IMR-90 (cell line): Measurements from ENCODE around the gene NCAPH2. TPM values are rescaled to one million over a fixed set of nuclear protein-coding genes. Genes with fewer than 3 reads are reported as not detected.

ENCODE experiments used
- ATAC-seq: fragments of 200-7000 bp; cut with Tn5 transposase; 2 replicates; pipeline ENCODE4 v1.9.1; 2020; ENCODE audit warnings: low read depth, mild to moderate bottlenecking, moderate library complexity
- Bru-seq: library from RNA; stranded (reverse); fragments of 400-500 nt; gene quantifications from one replicate; lab custom pipeline; 2021; lab: Mats Ljungman, UMichigan
- BruChase-seq, 2 experiments: library from RNA; stranded (reverse); fragments of 400-500 nt; gene quantifications; one replicate each; lab custom pipeline; 2021; lab: Mats Ljungman, UMichigan
- BruUV-seq: library from RNA; stranded (reverse); fragments of 400-500 nt; replicated peaks from 2 replicates; lab custom pipeline; 2021; lab: Mats Ljungman, UMichigan
- CTCF ChIA-PET: fragments of 300-600 bp; formaldehyde crosslinking; extraction: SDS; loops from one replicate; lab custom pipeline; 2021; ENCODE audit warnings: antibody characterized with exemption; lab: Yijun Ruan, JAX
- POLR2A ChIA-PET: fragments of 300-600 bp; sonication (Branson Sonifier 250); formaldehyde crosslinking; loops from one replicate; lab custom pipeline; 2022; ENCODE audit warnings: antibody characterized with exemption; ENCODE audit not compliant: unreplicated experiment; lab: Charles Lee
- DNase-seq: peaks from one replicate; pipeline ENCODE4 v3.0.0; 2013
- H2AFZ ChIP-seq: replicated peaks from 2 replicates; pipeline ENCODE3; 2013; ENCODE audit warnings: low read length, mild to moderate bottlenecking; ENCODE audit not compliant: poor library complexity
- H2AK5ac ChIP-seq: 2 replicates; pipeline ENCODE4 v1.6.1; 2013; ENCODE audit warnings: low read depth, low read length, inconsistent platforms
- H2AK9ac ChIP-seq: replicated peaks from 2 replicates; pipeline ENCODE3; 2013; ENCODE audit warnings: mild to moderate bottlenecking, low read depth, low read length, moderate library complexity; ENCODE audit not compliant: poor library complexity
- H2BK120ac ChIP-seq: 2 replicates; pipeline ENCODE4 v1.6.1; 2013; ENCODE audit warnings: low read depth, low read length, inconsistent platforms
- H2BK15ac ChIP-seq: 3 replicates; pipeline ENCODE4 v1.6.1; 2013; ENCODE audit warnings: low read depth, low read length, inconsistent platforms
- H2BK20ac ChIP-seq: 2 replicates; pipeline ENCODE4 v1.6.1; 2013; ENCODE audit warnings: low read depth, mild to moderate bottlenecking, inconsistent platforms, low read length, moderate library complexity
- H2BK5ac ChIP-seq: 2 replicates; pipeline ENCODE4 v1.6.1; 2013; ENCODE audit warnings: mild to moderate bottlenecking, low read depth, low read length, inconsistent platforms; ENCODE audit not compliant: poor library complexity, severe bottlenecking
- H3K14ac ChIP-seq: replicated peaks from 2 replicates; pipeline ENCODE4 v1.6.1; 2013; ENCODE audit warnings: low read depth, low read length, inconsistent platforms
- H3K18ac ChIP-seq: 2 replicates; pipeline ENCODE4 v1.6.1; 2013; ENCODE audit warnings: low read depth, low read length, control low read depth
- H3K23ac ChIP-seq: 2 replicates; pipeline ENCODE4 v1.6.1; 2013; ENCODE audit warnings: low read depth, low read length, inconsistent platforms
- H3K27ac ChIP-seq: 2 replicates; pipeline ENCODE4 v1.5.1; 2013; ENCODE audit warnings: mild to moderate bottlenecking, control low read depth, low read length; ENCODE audit not compliant: insufficient read depth
- H3K27me3 ChIP-seq: 2 replicates; pipeline ENCODE4 v1.6.1; 2013; ENCODE audit warnings: low read length; ENCODE audit not compliant: control insufficient read depth, insufficient read depth
- H3K36me3 ChIP-seq: 2 replicates; pipeline ENCODE4 v1.6.1; 2013; ENCODE audit warnings: low read length, mixed read lengths; ENCODE audit not compliant: control insufficient read depth, insufficient read depth
- H3K4ac ChIP-seq: 2 replicates; pipeline ENCODE4 v1.6.1; 2013; ENCODE audit warnings: low read depth, low read length, inconsistent platforms
- H3K4me1 ChIP-seq: 2 replicates; pipeline ENCODE4 v1.6.1; 2013; ENCODE audit warnings: low read length, mixed read lengths; ENCODE audit not compliant: control insufficient read depth, insufficient read depth
- H3K4me2 ChIP-seq: 2 replicates; pipeline ENCODE4 v1.6.1; 2013; ENCODE audit warnings: low read depth, mild to moderate bottlenecking, control low read depth, low read length, moderate library complexity
- H3K4me3 ChIP-seq: 2 replicates; pipeline ENCODE4 v1.5.1; 2013; ENCODE audit warnings: low read depth, mild to moderate bottlenecking, control low read depth, low read length, moderate library complexity; ENCODE audit not compliant: insufficient read depth
- H3K56ac ChIP-seq: 2 replicates; pipeline ENCODE4 v1.6.1; 2013; ENCODE audit warnings: low read length, inconsistent platforms; ENCODE audit not compliant: insufficient read depth; ENCODE audit errors: extremely low read depth
- H3K79me1 ChIP-seq, 2 experiments: 2 replicates each; pipeline ENCODE4 v1.6.1; 2013; ENCODE audit warnings: low read length in 2 of 2, inconsistent platforms in 1 of 2, low read depth in 1 of 2
- H3K9ac ChIP-seq: 2 replicates; pipeline ENCODE4 v1.6.1; 2013; ENCODE audit warnings: low read depth, low read length, control low read depth
- H3K9me1 ChIP-seq: 2 replicates; pipeline ENCODE4 v1.6.1; 2013; ENCODE audit warnings: low read length, inconsistent platforms; ENCODE audit not compliant: insufficient read depth
- H3K9me3 ChIP-seq: 2 replicates; pipeline ENCODE4 v1.6.1; 2013; ENCODE audit warnings: low read length; ENCODE audit not compliant: control insufficient read depth, insufficient read depth
- H4K20me1 ChIP-seq: 2 replicates; pipeline ENCODE4 v1.6.1; 2013; ENCODE audit warnings: low read length, inconsistent platforms; ENCODE audit not compliant: insufficient read depth
- H4K5ac ChIP-seq: 2 replicates; pipeline ENCODE4 v1.6.1; 2013; ENCODE audit warnings: mild to moderate bottlenecking, low read depth, low read length, control low read depth
- H4K8ac ChIP-seq, 2 experiments: 2 replicates each; pipeline ENCODE4 v1.6.1; 2013; ENCODE audit warnings: low read depth in 2 of 2, low read length in 2 of 2, control low read depth in 1 of 2, inconsistent platforms in 1 of 2
- H4K91ac ChIP-seq: 2 replicates; pipeline ENCODE4 v1.6.1; 2013; ENCODE audit warnings: low read depth, low read length, inconsistent platforms; ENCODE audit not compliant: insufficient read depth
- BHLHE40 ChIP-seq: fragments of 150-350 bp; IDR thresholded peaks from 2 replicates; pipeline ENCODE4 v1.6.1; 2016; ENCODE audit warnings: mild to moderate bottlenecking, low read depth, low read length
- CEBPB ChIP-seq: IDR thresholded peaks from 2 replicates; pipeline ENCODE4 v1.6.1; 2012; ENCODE audit warnings: low read depth, low read length, improper control_type of control experiment
- CHD1 ChIP-seq: IDR thresholded peaks from 2 replicates; pipeline ENCODE4 v1.6.1; 2012; ENCODE audit warnings: low read depth, low read length, improper control_type of control experiment
- MAZ ChIP-seq: IDR thresholded peaks from 2 replicates; pipeline ENCODE4 v1.6.1; 2012; ENCODE audit warnings: low read depth, mild to moderate bottlenecking, low read length, improper control_type of control experiment, moderate library complexity, borderline replicate concordance
- MXI1 ChIP-seq: IDR thresholded peaks from 2 replicates; pipeline ENCODE4 v1.6.1; 2012; ENCODE audit warnings: low read depth, mild to moderate bottlenecking, low read length, moderate library complexity, borderline replicate concordance
- RCOR1 ChIP-seq: IDR thresholded peaks from 2 replicates; pipeline ENCODE4 v1.6.1; 2012; ENCODE audit warnings: mild to moderate bottlenecking, low read length, improper control_type of control experiment; ENCODE audit not compliant: insufficient replicate concordance
- RFX5 ChIP-seq: IDR thresholded peaks from 2 replicates; pipeline ENCODE4 v1.8.0; 2012; ENCODE audit warnings: low read depth, mild to moderate bottlenecking, low read length, moderate library complexity
- SMC3 ChIP-seq: fragments of 150-350 bp; IDR thresholded peaks from 2 replicates; pipeline ENCODE4 v1.6.1; 2016; ENCODE audit warnings: low read depth, mild to moderate bottlenecking, antibody characterized with exemption, low read length, moderate library complexity
- WGBS, 2 experiments: methylation state at CpG; one replicate each; pipeline versions ENCODE4 v1.1.5 to v1.1.7; 2013; ENCODE audit warnings: missing lambda C conversion rate in 2 of 2; ENCODE audit not compliant: insufficient read length in 1 of 2; ENCODE audit errors: extremely low coverage in 2 of 2; 5-methylcytosine and 5-hydroxymethylcytosine counted together
- dilution Hi-C: fragments of 300-500 bp; cut with HindIII; formaldehyde crosslinking; loops from one replicate; pipeline ENCODE4 v1.14.3; 2018; ENCODE audit warnings: low sequenced_read_pairs; ENCODE audit not compliant: unreplicated experiment
- in situ Hi-C: fragments of 300-500 bp; cut with MboI; formaldehyde crosslinking; loops from 3 replicates; pipeline ENCODE4 v1.14.3; 2019; ENCODE audit warnings: low sequenced_read_pairs, inconsistent platforms, mixed read lengths
- intact Hi-C: fragments of 100-400 bp; cut with micrococcal nuclease; formaldehyde crosslinking; loops from 2 replicates; pipeline ENCODE4 v1.10.0; 2022
- long read RNA-seq: library from polyadenylated mRNA; unstranded; transcript quantifications from one replicate; pipeline ENCODE4 v2.0.0, GENCODE V29; 2021; ENCODE audit not compliant: unreplicated experiment
- polyA plus RNA-seq, 3 experiments: library from polyadenylated mRNA; depleted of rRNA; stranded (reverse); fragments of >200 nt; gene quantifications; 2 replicates each; pipeline ENCODE4 v1.2.3, GENCODE V29; 2012; ENCODE audit warnings: low replicate concordance in 1 of 3
- total RNA-seq: library from RNA; depleted of rRNA; stranded (reverse); fragments of >200 nt; gene quantifications from 2 replicates; pipeline ENCODE4 v1.2.3, GENCODE V29; 2012; rRNA removed
- TF ChIP-seq, protein P1 (sequence below): fragments of 150-350 bp; IDR thresholded peaks from 2 replicates; pipeline ENCODE4 v1.6.1; 2016; ENCODE audit warnings: low read depth, mild to moderate bottlenecking, low read length, moderate library complexity, borderline replicate concordance
- TF ChIP-seq, protein P2 (sequence below): fragments of 150-350 bp; IDR thresholded peaks from 2 replicates; pipeline ENCODE4 v1.6.1; 2017; ENCODE audit warnings: mild to moderate bottlenecking, antibody characterized with exemption, low read length, low read depth

Gene NCAPH2
- total RNA-seq, result 36.4 and 38.5 TPM in 2 replicates
- polyA plus RNA-seq (2012; rRNA removed), result 30.2 and 30.8 TPM in 2 replicates
- polyA plus RNA-seq (2012; cell fraction: cytosol; rRNA removed), result 21.4 and 24.2 TPM in 2 replicates
- polyA plus RNA-seq (2012; cell fraction: nucleus; rRNA removed; ENCODE audit: low replicate concordance), result 41.1 and 97.4 TPM in 2 replicates
- percentile 54 among the genes with signal in this experiment for Bru-seq, nascent RNA
- percentile 61 among the genes with signal in this experiment for BruChase-seq, experiment 1, labeled RNA remaining after a 6-hour chase
- percentile 54 among the genes with signal in this experiment for BruChase-seq, experiment 2, labeled RNA remaining after a 2-hour chase
- long read RNA-seq, transcript NCAPH2-205 (20 exons, 2,037 nt), result major isoform, 40 of 67 reads
- long read RNA-seq, partial matches to known transcripts, result 12 of 67 reads
- long read RNA-seq, other reads (novel, unspliced or antisense), result 11 of 67 reads

DNA sequence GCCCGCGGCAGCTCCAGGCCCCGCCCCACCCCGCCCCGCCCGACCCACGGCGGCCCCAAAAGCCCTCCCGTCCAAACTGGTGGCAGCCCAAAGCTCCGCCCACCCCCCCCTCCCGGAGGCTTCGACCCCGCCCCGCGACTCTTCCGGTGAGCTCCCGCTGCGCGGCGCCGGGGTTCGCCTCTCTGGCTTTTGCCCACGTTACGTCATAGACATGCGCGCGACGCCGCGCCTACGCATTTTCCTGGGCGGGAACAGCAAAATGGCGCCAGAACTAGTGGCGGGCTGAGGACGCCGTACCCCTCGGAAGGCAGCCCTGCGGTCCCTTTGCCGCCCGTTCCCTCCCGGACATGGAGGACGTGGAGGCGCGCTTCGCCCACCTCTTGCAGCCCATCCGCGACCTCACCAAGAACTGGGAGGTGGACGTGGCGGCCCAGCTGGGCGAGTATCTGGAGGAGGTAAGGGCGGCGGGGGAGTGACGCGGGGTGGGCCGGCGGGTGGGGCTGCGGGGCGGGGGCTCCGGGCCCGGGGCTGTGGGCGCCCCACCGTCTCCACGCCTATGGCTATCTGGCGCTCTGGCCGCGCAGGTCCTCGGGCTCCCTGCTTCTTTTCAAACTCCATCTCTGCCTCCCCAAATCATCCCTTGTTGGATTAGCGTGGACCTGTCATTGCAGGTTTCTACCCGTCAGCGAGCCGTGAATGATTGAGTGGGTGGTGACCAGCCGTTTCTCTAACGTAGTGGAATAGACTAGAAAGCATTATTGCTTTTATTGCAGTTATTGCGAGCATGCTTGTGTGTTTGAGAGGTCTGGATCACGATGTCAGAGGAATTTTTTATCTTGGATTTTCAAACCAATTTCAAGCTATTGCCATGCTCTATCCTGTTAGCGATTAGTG lies at the start of gene NCAPH2:
Gene NCAPH2, plus strand, starts transcription at position 234 of the 894 bp plus-strand sequence. Its CDS starts 114 bp downstream, at position 348.
- peak within 1 kb of the TSS; percentile 72 for H3K23ac ChIP-seq
- peak within 1 kb of the TSS; percentile 0; the same call in 1 of the 3 replicates for H2BK15ac ChIP-seq
- H2BK5ac ChIP-seq, result peak within 1 kb of the TSS; percentile 92
- WGBS, 2 experiments, result 1% methylated on average over 15 of the region's 76 CpGs; no CpG with 5 or more reads in 1 of the 2 experiments
- H2AFZ ChIP-seq, result peak within 1 kb of the TSS; percentile 99
- H3K9ac ChIP-seq, result peak within 1 kb of the TSS; percentile 98
- no peaks in the 10 kb centered on the region for H3K9me3 ChIP-seq
- ChIA-PET POLR2A (interaction anchor here (0.6 to 0.9 kb wide), 3 partner anchors 15 to 86 kb away, joined by 3 to 4 read pairs (median 3); partner anchors contain the start of gene SCO2), CTCF (interaction anchor here (0.6 to 1.7 kb wide), 5 partner anchors 10 to 55 kb away, joined by 3 to 6 read pairs (median 3); partner anchors contain the start of gene SCO2)
- H3K18ac ChIP-seq, result peak within 1 kb of the TSS; percentile 81; the same call in 1 of the 2 replicates
- peak within 1 kb of the TSS; percentile 100 for H3K4me3 ChIP-seq
- no peaks in the 10 kb centered on the region for H3K27me3 ChIP-seq
- peak within 1 kb of the TSS; percentile 90 to 96 for H4K8ac ChIP-seq
- peaks cover 19 to 57% of the 10 kb centered on the region in 2 experiments for H3K79me1 ChIP-seq
- H3K56ac ChIP-seq, result peak within 1 kb of the TSS; percentile 81
- peaks cover 16% of the 10 kb centered on the region for H3K36me3 ChIP-seq
- intact Hi-C loops (no loop called here), dilution Hi-C loops (no loop called here), in situ Hi-C loops (no loop called here)
- H3K27ac ChIP-seq, result peak within 1 kb of the TSS; percentile 95
- H4K20me1 ChIP-seq, result no peaks in the 10 kb centered on the region; the same call in 1 of the 2 replicates
- H4K5ac ChIP-seq, result peak within 1 kb of the TSS; percentile 98
- peaks cover 4% of the 10 kb centered on the region; the same call in 1 of the 2 replicates for H3K9me1 ChIP-seq
- H2BK20ac ChIP-seq, result no peak within 1 kb of the TSS
- peak within 1 kb of the TSS; percentile 87 for H3K14ac ChIP-seq
- BruUV-seq, result no TSS peak
- H3K4me2 ChIP-seq, result peak within 1 kb of the TSS; percentile 95
- peak; percentile 81 for ATAC-seq
- H3K4ac ChIP-seq, result peak within 1 kb of the TSS; percentile 97
- H2AK5ac ChIP-seq, result peak within 1 kb of the TSS; percentile 97
- H4K91ac ChIP-seq, result peak within 1 kb of the TSS; percentile 86
- peak within 1 kb of the TSS; percentile 100 for H2AK9ac ChIP-seq
- DNase-seq, result peak; percentile 95
- H2BK120ac ChIP-seq, result peak within 1 kb of the TSS; percentile 73
- peaks cover 4% of the 10 kb centered on the region for H3K4me1 ChIP-seq
- TF ChIP-seq RCOR1, result no peak
- peak; percentile 57; the same call in 1 of the 2 replicates for TF ChIP-seq MXI1
- TF ChIP-seq CHD1, result no peak
- TF ChIP-seq, protein P1, sequence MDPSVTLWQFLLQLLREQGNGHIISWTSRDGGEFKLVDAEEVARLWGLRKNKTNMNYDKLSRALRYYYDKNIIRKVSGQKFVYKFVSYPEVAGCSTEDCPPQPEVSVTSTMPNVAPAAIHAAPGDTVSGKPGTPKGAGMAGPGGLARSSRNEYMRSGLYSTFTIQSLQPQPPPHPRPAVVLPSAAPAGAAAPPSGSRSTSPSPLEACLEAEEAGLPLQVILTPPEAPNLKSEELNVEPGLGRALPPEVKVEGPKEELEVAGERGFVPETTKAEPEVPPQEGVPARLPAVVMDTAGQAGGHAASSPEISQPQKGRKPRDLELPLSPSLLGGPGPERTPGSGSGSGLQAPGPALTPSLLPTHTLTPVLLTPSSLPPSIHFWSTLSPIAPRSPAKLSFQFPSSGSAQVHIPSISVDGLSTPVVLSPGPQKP, result no peak
- TF ChIP-seq CEBPB, result peak; percentile 46; the same call in 1 of the 2 replicates
- TF ChIP-seq BHLHE40, result no peak
- TF ChIP-seq RFX5, result no peak
- TF ChIP-seq MAZ, result peak; percentile 92
- TF ChIP-seq, protein P2, sequence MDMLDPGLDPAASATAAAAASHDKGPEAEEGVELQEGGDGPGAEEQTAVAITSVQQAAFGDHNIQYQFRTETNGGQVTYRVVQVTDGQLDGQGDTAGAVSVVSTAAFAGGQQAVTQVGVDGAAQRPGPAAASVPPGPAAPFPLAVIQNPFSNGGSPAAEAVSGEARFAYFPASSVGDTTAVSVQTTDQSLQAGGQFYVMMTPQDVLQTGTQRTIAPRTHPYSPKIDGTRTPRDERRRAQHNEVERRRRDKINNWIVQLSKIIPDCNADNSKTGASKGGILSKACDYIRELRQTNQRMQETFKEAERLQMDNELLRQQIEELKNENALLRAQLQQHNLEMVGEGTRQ, result no peak
- no peak for TF ChIP-seq SMC3
